ENCODE results near the gene CWC15.
"Not testable (repeated sequence)": the region's sequence is repeated elsewhere in the genome, so short reads cannot be mapped to it uniquely, and the experiment has no call there.

The CWC15 gene

GRCh38 chr11:94973099-94973968, at the start of gene CWC15, which contains the start of gene KDM4D:
Gene CWC15 (minus strand): TSS chr11:94973556. CDS start chr11:94972185, 1,371 bp downstream.
Gene KDM4D (plus strand): TSS chr11:94973709. CDS start chr11:94997373, 23,664 bp downstream.
- peaks cover 8% of the 10 kb centered on the region for H3K9me3 Mint-ChIP-seq
- H3K4me1 Mint-ChIP-seq (ENCODE audit: low read depth) = peaks cover 31% of the 10 kb centered on the region
- peak within 1 kb of the TSS; percentile 98 for H3K27ac Mint-ChIP-seq
- H3K36me3 Mint-ChIP-seq (ENCODE audit: low read depth) = peaks cover 33% of the 10 kb centered on the region
- no peaks in the 10 kb centered on the region for H3K27me3 Mint-ChIP-seq (ENCODE audit: low read depth)
- DNase-seq (ENCODE audit: low spot score) = peak; percentile 91
- peak within 1 kb of the TSS; percentile 99 for H3K4me3 Mint-ChIP-seq

DNA sequence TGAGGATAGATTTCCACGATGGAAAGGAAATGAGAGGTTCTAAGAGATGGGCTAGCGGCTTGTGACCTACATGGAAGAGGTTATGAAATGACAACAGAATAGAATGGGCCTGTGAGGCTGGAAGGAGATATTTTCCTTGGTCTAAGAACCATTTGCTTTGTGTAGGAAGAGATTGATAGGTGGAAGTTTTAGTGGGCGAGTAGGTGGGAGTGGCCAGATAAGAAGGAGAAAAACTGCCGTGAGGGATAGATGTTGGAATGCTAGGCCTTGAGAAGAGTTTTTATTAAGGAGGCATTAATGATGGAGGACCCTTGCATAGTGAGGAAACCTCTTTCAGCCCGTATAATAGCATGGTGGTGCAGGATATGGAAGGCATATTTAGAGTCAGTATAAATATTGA, 48.1 kb upstream of the CWC15 start:
- H3K27me3 Mint-ChIP-seq (ENCODE audit: low read depth); H3K36me3 Mint-ChIP-seq (ENCODE audit: low read depth); DNase-seq (ENCODE audit: low spot score); H3K4me1 Mint-ChIP-seq (ENCODE audit: low read depth); H3K27ac Mint-ChIP-seq; H3K9me3 Mint-ChIP-seq; H3K4me3 Mint-ChIP-seq: not testable (repeated sequence)

DNA sequence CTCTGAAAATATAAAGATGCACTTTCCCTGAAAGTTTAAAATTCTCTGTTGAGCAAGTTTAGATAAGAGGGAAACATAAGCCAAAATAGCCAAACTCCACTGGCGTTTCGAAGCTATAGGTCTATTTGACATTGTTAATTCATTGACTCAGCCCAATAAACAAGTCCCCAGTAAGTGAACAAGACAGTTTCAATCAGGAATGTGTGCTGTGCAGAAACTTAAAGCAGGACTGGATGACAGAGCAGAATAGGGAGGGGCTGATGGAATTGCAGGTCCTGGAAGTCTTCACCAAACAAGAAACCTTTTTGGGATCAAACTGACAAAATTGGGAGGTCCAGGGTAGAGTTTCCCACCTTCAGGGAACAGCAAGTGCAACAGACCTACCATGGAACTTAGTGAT, 42.8 kb upstream of the CWC15 start:
- Mint-ChIP-seq H3K4me1 (ENCODE audit: low read depth) (no peaks in the 10 kb centered on the region), H3K27ac (no peak overlapping the region), H3K27me3 (ENCODE audit: low read depth) (peaks cover 3% of the 10 kb centered on the region), H3K9me3 (no peaks in the 10 kb centered on the region), H3K4me3 (no peak overlapping the region), H3K36me3 (ENCODE audit: low read depth) (no peaks in the 10 kb centered on the region)
- no peak for DNase-seq (ENCODE audit: low spot score)

DNA sequence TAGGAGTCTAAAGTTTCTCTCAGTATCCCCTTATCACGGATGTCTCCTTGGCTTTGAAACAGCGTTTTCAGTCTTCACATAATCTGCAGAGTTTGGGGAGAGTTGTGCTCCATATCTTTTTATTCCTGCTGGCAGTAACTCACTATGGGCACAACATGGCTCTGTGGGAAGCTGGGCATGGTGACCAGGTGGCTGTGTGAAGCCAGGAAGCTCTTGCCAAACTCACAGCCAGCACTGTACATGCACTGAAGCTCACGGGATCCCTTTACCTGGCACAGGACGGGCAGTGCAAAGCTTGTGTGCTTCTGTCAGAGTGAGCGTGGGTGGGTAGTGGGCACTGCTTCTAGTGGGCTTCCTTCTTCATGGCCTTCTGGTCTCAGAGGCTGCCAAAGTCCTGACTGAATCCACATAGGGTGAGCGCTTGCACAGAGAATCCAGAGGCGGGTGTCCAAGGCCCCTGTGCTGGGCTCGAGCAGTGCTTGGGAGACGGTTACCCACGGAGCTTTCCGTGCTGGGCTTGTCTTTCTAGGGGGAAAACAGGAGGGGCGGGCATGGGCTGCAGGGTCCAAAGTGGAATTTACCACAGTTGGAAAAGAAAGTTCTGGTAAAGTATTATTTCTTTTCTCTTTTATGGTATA, 40.9 kb upstream of the CWC15 start:
- no peaks in the 10 kb centered on the region for H3K9me3 Mint-ChIP-seq
- no peak overlapping the region for H3K4me3 Mint-ChIP-seq
- no peak for DNase-seq (ENCODE audit: low spot score)
- H3K4me1 Mint-ChIP-seq (ENCODE audit: low read depth) = no peaks in the 10 kb centered on the region
- no peak overlapping the region for H3K27ac Mint-ChIP-seq
- H3K36me3 Mint-ChIP-seq (ENCODE audit: low read depth) = no peaks in the 10 kb centered on the region
- H3K27me3 Mint-ChIP-seq (ENCODE audit: low read depth) = peaks cover 14% of the 10 kb centered on the region

- Mint-ChIP-seq H3K4me3 (no peak overlapping the region), H3K9me3 (no peaks in the 10 kb centered on the region), H3K4me1 (ENCODE audit: low read depth) (no peaks in the 10 kb centered on the region), H3K36me3 (ENCODE audit: low read depth) (no peaks in the 10 kb centered on the region), H3K27me3 (ENCODE audit: low read depth) (peaks cover 27% of the 10 kb centered on the region), H3K27ac (no peak overlapping the region)
- no peak for DNase-seq (ENCODE audit: low spot score)
Measured at GRCh38 chr11:95011376-95011775, 38.0 kb upstream of the CWC15 start.

DNA sequence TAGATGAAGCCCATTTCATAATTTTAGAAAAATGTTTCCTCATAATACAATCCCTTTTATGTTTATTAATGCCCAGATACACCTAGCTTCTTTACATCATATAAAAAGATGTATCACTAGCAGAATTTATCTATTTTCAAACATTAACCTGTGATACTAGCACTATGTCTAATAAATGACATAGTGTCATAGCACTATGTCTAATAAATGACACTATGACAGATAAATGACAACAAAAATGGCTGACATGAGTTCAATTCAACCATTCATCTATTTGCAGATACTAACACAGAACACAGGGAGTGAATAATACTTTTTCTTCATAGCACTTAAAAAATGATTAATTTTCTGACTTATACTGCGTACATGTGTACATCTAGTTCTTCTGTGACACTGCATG, 32.3 kb upstream of the CWC15 start:
- H3K27ac Mint-ChIP-seq = no peak overlapping the region

GRCh38 chr11:95003716-95004115, 30.4 kb upstream of the CWC15 start:
- peaks cover 25% of the 10 kb centered on the region for H3K27me3 Mint-ChIP-seq (ENCODE audit: low read depth)
- no peak for DNase-seq (ENCODE audit: low spot score)
- no peak overlapping the region for H3K27ac Mint-ChIP-seq
- H3K9me3 Mint-ChIP-seq = no peaks in the 10 kb centered on the region
- no peaks in the 10 kb centered on the region for H3K36me3 Mint-ChIP-seq (ENCODE audit: low read depth)
- H3K4me3 Mint-ChIP-seq = no peak overlapping the region
- H3K4me1 Mint-ChIP-seq (ENCODE audit: low read depth) = no peaks in the 10 kb centered on the region

More for the DNA sequence above, 32.3 kb upstream of the CWC15 start:
- H3K4me1 Mint-ChIP-seq (ENCODE audit: low read depth) = no peaks in the 10 kb centered on the region
- H3K36me3 Mint-ChIP-seq (ENCODE audit: low read depth) = no peaks in the 10 kb centered on the region
- DNase-seq (ENCODE audit: low spot score) = no peak
- no peaks in the 10 kb centered on the region for H3K9me3 Mint-ChIP-seq
- H3K4me3 Mint-ChIP-seq = no peak overlapping the region
- peaks cover 35% of the 10 kb centered on the region for H3K27me3 Mint-ChIP-seq (ENCODE audit: low read depth)

GRCh38 chr11:94998285-94998684, 24.9 kb upstream of the CWC15 start:
- H3K27me3 Mint-ChIP-seq (ENCODE audit: low read depth) = peaks cover 2% of the 10 kb centered on the region
- no peaks in the 10 kb centered on the region for H3K4me1 Mint-ChIP-seq (ENCODE audit: low read depth)
- no peaks in the 10 kb centered on the region for H3K9me3 Mint-ChIP-seq
- H3K4me3 Mint-ChIP-seq = no peak overlapping the region
- DNase-seq (ENCODE audit: low spot score) = no peak
- no peak overlapping the region for H3K27ac Mint-ChIP-seq
- no peaks in the 10 kb centered on the region for H3K36me3 Mint-ChIP-seq (ENCODE audit: low read depth)

- Mint-ChIP-seq H3K27ac (no peak overlapping the region), H3K4me3 (no peak overlapping the region), H3K4me1 (ENCODE audit: low read depth) (no peaks in the 10 kb centered on the region), H3K9me3 (no peaks in the 10 kb centered on the region), H3K36me3 (ENCODE audit: low read depth) (no peaks in the 10 kb centered on the region), H3K27me3 (ENCODE audit: low read depth) (peaks cover 2% of the 10 kb centered on the region)
- DNase-seq (ENCODE audit: low spot score) = no peak
Measured at GRCh38 chr11:94997437-94997836, 24.1 kb upstream of the CWC15 start.

DNA sequence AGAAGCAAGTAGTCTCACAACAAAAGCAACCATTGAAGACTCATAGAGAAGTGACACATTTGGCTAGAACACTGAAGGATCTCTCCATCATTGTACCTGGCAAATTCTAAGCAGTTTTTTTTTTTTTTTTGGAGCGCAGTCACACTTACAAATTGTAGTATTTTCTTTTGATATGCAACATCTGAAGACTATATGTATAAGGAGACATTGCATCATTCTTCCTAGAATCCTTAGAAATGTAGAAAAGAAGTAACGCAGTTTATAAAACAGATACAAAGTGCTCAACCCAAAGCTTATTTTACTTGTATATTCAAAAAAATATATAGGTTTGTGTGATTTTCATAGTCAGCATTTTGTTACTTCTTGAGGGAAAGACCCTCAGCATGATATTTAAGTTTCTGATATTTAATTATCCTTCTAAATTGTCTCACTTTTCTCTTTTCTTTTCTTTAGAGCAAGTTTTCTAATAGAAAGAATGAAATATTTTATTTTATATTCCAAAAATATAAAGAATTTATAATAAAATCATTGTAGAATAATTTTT, 20.1 kb upstream of the CWC15 start:
- Mint-ChIP-seq H3K27me3 (ENCODE audit: low read depth) (peaks cover 15% of the 10 kb centered on the region), H3K4me3 (no peak overlapping the region), H3K36me3 (ENCODE audit: low read depth) (no peaks in the 10 kb centered on the region), H3K9me3 (no peaks in the 10 kb centered on the region), H3K27ac (no peak overlapping the region), H3K4me1 (ENCODE audit: low read depth) (no peaks in the 10 kb centered on the region)
- DNase-seq (ENCODE audit: low spot score) = no peak

- no peak for DNase-seq (ENCODE audit: low spot score)
- no peaks in the 10 kb centered on the region for H3K4me1 Mint-ChIP-seq (ENCODE audit: low read depth)
- H3K36me3 Mint-ChIP-seq (ENCODE audit: low read depth) = no peaks in the 10 kb centered on the region
- no peaks in the 10 kb centered on the region for H3K9me3 Mint-ChIP-seq
- no peak overlapping the region for H3K27ac Mint-ChIP-seq
- no peak overlapping the region for H3K4me3 Mint-ChIP-seq
- peaks cover 21% of the 10 kb centered on the region for H3K27me3 Mint-ChIP-seq (ENCODE audit: low read depth)
Measured at GRCh38 chr11:94988748-94989147, 15.4 kb upstream of the CWC15 start.

DNA sequence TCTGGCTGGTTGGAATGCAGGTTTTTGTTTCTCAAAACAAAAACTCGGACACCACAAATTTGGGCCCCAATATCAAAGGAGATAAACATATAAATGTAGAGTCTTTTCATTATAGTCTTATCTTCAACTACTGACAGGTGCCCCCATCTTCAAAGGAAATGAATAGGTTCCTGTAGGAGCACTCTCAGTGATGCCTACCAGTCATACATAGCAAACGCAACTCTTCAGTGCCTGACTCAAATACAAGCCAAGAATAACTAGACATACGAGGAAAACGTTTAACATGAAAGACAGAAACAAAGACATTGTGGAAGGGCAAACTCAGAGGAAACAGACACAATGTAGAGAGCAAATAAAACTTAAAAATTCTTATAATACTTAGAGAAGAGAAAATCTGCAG, 14.0 kb upstream of the CWC15 start:
- H3K27ac Mint-ChIP-seq = no peak overlapping the region
- peaks cover 21% of the 10 kb centered on the region for H3K27me3 Mint-ChIP-seq (ENCODE audit: low read depth)
- no peak for DNase-seq (ENCODE audit: low spot score)
- H3K36me3 Mint-ChIP-seq (ENCODE audit: low read depth) = no peaks in the 10 kb centered on the region
- H3K4me3 Mint-ChIP-seq = no peak overlapping the region
- no peaks in the 10 kb centered on the region for H3K4me1 Mint-ChIP-seq (ENCODE audit: low read depth)
- no peaks in the 10 kb centered on the region for H3K9me3 Mint-ChIP-seq

GRCh38 chr11:94975599-94975998, 2.2 kb upstream of the CWC15 start:
- no peaks in the 10 kb centered on the region for H3K27me3 Mint-ChIP-seq (ENCODE audit: low read depth)
- no peak overlapping the region for H3K4me3 Mint-ChIP-seq
- H3K4me1 Mint-ChIP-seq (ENCODE audit: low read depth) = peaks cover 26% of the 10 kb centered on the region
- H3K36me3 Mint-ChIP-seq (ENCODE audit: low read depth) = peaks cover 16% of the 10 kb centered on the region
- no peak for DNase-seq (ENCODE audit: low spot score)
- H3K9me3 Mint-ChIP-seq = peaks cover 8% of the 10 kb centered on the region
- H3K27ac Mint-ChIP-seq = no peak overlapping the region

DNA sequence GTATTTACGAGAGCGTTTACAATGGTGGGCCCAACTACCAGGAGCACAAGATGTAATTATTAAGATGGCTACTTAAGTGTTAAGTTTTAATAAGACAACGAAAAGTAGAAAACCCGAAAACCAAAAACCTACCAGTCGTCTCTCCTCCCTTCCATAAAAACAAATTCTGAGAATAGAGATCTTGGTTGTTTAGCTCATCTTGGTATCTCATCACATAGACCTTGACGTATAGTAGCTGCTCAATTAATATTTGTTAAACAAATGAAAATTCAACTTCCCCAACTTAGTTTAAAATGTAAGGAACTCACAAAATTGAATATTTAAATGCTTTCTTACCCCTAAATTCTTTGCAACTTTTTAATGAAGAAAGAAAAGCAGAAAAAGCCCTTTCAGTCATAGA, 822 bp upstream of the CWC15 start:
- DNase-seq (ENCODE audit: low spot score) = no peak
- peak overlapping the region; percentile 99 for H3K4me3 Mint-ChIP-seq
- peaks cover 25% of the 10 kb centered on the region for H3K36me3 Mint-ChIP-seq (ENCODE audit: low read depth)
- H3K9me3 Mint-ChIP-seq = peaks cover 8% of the 10 kb centered on the region
- peaks cover 31% of the 10 kb centered on the region for H3K4me1 Mint-ChIP-seq (ENCODE audit: low read depth)
- peak overlapping the region; percentile 98 for H3K27ac Mint-ChIP-seq
- no peaks in the 10 kb centered on the region for H3K27me3 Mint-ChIP-seq (ENCODE audit: low read depth)

Measured in T-helper 2 cell treated with Interferon-gamma antibody and Interleukin-4, amounts not matched to agents 5 μg/mL and 100 μg/mL, for 36 hours (primary cell).